ENCODE data around the gene NBEA.
"Not testable (repeated sequence)": the region's sequence is repeated elsewhere in the genome, so short reads cannot be mapped to it uniquely, and the experiment has no call there.

NBEA gene

GRCh38 chr13:34959489-34959888 lies 17.4 kb downstream of the NBEA start:
- DNase-seq (ENCODE audit: low spot score) = no peak

DNA sequence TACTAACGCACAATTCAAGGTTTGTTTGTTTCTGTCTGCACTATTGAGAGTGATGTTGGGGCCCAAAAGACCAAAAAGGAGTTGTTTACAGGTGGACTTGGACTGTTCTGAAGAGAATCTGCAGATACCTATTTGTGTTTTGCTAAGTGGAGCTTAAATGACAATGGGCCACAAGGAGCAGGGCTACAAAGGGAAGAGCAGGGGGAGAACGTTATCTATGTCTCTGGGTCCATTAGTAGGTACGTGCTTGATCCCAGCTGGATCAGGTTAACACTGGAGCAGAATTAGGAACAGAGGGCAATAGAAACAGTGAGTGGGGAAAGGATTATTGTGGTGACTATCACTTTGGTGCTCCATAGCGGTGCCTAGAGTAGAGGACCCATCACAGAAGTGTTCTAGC lies 22.5 kb downstream of the NBEA start:
- no peak for DNase-seq (ENCODE audit: low spot score)

DNA sequence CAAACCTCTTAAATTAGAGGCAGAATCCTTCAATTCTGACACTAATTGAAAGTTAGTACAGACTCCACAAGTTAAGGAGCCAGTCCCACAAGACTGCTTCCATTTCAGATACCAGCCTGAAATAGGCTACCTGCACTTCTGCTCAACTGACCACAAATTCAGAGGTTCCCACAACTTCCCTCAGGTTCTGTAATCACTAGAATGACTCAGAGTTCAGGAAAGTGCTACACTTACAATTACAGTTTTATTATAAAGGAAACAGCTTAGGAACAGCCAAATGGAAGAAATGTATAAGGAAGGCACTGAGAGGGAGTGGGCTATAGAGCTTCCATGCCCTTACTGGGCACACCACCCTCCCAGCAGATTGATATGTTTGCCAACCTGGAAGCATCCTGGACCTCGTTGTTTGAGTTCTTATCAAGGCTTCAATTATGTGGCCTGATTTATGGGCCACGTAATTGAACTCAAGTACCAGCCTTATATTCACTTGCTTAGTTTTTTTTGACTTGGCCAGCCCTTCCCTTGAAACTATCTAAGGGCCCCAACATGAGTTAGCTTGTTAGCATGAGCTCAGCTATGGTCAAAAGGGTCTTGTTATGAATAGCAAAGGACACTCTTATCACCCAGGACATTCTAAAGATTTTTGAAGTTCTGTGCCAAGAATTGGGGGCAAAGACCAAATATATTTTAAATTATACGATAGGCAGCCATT lies 25.9 kb downstream of the NBEA start:
- DNase-seq (ENCODE audit: low spot score) = no peak

DNA sequence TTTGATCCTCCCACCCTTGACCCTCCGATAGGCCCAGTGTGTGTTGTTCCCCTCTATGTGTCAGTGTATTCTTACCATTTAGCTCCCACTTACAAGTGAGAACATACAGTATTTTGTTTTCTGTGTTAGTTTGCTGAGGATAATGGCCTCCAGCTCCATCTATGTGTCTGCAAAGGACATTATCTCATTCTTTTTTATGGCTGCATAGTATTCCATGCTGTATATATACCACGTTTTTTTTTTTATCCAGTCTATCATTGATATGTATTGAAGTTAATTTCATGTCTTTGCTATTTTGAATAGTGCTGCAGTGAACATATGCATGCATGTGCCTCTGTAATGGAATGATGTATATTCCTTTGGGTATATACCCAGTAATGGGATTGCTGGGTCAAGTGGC lies 27.5 kb downstream of the NBEA start:
- DNase-seq (ENCODE audit: low spot score) = not testable (repeated sequence)

- DNase-seq (ENCODE audit: low spot score) = no peak
Observed at GRCh38 chr13:34970961-34971360, 28.9 kb downstream of the NBEA start.

- no peak for DNase-seq (ENCODE audit: low spot score)
Observed at GRCh38 chr13:34971473-34971872, 29.4 kb downstream of the NBEA start.

GRCh38 chr13:34985199-34985598 lies 43.1 kb downstream of the NBEA start:
- DNase-seq (ENCODE audit: low spot score) = not testable (repeated sequence)

- no peak for DNase-seq (ENCODE audit: low spot score)
Observed at GRCh38 chr13:34988330-34988791, 46.3 kb downstream of the NBEA start.

DNA sequence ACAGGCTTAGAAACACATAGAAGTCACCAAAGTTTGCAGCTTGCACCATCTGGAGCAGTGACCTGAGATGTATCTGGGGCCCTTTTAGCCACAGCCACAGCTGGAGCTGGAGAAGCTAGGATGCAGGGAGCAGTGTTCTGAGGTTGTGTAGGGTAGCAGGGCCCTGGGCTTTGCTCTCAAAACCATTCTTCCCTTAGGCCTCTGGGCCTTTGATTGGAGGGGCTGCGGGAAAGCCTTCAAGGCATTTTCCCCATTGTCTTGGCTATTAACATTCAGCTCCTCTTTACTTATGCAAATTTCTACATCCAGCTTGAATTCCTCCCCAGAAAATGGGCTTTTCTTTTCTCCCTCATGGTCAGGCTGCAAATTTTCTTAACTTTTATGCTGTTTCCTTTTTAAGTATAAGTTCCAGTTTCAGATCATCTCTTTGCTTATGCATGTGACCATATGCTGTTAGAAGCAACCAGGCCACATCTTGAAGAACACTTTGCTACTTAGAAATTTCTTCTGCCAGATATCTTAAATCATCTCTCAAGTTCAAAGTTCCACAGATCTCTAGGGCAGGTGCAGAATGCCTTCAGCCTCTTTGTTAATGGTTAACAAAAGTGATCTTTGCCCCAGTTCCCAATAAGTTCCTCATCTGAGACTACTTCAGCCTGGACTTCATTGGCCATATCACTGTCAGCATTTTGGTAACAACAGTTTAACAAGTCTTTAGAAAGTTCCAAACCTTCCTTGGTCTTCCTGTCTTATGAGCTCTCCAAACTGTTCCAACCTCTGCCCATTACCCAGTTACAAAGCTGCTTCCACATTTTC lies 48.5 kb downstream of the NBEA start:
- no peak for DNase-seq (ENCODE audit: low spot score)

- no peak for DNase-seq (ENCODE audit: low spot score)
Observed at GRCh38 chr13:34993470-34993869, 51.4 kb downstream of the NBEA start.

DNA sequence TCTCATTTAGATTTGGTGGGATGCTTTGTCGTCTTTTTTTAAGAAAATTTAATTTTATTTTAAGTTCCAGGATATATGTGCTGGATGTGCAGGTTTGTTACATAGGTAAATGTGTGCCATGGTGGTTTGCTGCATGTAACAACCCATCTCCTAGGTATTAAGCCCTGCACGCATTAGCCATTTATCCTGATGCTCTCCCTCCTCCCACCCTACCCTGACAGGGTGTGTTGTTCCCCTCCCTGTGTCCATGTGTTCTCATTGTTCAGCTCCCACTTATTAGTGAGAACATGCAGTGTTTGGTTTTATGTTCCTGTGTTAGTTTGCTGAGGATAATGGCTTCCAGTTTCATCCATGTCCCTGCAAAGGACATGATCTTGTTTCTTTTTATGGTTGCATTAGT lies 61.7 kb downstream of the NBEA start:
- not testable (repeated sequence) for DNase-seq (ENCODE audit: low spot score)

- DNase-seq (ENCODE audit: low spot score) = no peak
Observed at GRCh38 chr13:35005051-35005450, 63.0 kb downstream of the NBEA start.

- DNase-seq (ENCODE audit: low spot score) = no peak
Observed at GRCh38 chr13:35014606-35015213, 72.6 kb downstream of the NBEA start.

GRCh38 chr13:35016362-35017112 lies 74.5 kb downstream of the NBEA start:
- DNase-seq (ENCODE audit: low spot score) = no peak

- no peak for DNase-seq (ENCODE audit: low spot score)
Observed at GRCh38 chr13:35025314-35025713, 83.2 kb downstream of the NBEA start.

DNA sequence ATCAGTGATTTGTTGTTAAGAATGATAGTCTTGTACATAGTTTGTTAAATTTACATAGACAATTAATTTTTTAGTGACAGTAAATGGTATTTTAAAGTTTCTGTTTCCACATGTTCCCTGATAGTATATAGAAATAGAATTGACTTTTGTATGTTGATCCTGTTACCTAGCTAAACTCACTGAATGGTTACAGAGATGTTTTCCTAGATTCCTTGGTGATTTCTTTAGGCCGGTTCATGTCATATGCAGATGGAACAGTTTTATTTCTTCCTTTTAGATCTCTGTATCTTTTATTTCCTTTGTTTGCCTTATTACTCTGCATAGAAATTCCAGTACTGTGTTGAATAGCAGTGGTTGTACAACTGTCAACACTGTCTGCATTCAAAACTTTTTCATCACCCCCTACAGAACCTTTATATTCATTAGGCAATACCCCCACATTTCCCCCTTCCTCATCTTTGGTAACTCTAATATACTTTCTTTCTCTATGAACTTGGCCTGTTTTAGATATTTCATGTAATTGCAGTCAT lies 86.3 kb downstream of the NBEA start:
- DNase-seq (ENCODE audit: low spot score) = no peak

DNA sequence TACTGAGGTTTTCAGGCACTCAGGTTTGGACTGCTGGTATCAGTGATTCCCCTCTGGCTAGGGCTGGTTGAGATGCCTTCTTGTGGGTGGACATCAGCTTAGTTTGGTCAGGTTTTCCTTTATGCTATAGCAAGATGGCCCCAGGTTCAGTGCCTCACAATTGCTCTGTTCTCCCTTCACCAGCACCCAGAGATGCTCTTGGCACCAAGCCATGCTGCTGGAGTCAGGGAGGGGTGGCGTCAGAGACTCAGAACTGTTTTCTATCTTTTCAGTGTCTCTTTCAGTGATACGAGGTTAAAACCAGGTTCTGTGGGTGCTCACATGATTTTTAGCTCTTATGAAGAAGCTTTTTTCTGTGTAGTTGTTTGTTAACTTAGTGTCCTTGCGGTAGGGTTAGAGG lies 96.9 kb downstream of the NBEA start:
- DNase-seq (ENCODE audit: low spot score) = no peak

- no peak for DNase-seq (ENCODE audit: low spot score)
Observed at GRCh38 chr13:35046587-35046986, 104.5 kb downstream of the NBEA start.

DNA sequence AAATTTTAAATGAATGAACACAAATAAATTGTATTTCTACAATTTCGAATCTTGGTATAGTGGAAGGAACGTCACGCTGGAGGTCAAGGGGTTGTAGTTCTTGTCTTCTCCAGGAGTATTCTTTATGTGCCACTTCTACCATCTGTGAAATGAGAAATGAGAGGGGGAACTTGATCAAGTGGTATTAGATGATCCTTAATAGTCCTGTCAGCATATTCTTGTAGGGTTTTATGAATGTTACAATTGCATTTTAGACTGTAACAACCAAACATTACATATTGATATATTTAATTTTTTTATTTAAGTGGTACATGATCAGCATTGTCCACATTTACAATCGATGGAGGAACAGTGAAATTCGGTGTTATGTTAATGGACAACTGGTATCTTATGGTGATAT lies 113.6 kb downstream of the NBEA start:
- no peak for DNase-seq (ENCODE audit: low spot score)

GRCh38 chr13:35057858-35058257 lies 115.8 kb downstream of the NBEA start:
- DNase-seq (ENCODE audit: low spot score) = no peak

- DNase-seq (ENCODE audit: low spot score) = not testable (repeated sequence)
Observed at GRCh38 chr13:35058585-35058984, 116.5 kb downstream of the NBEA start.

- DNase-seq (ENCODE audit: low spot score) = no peak
Observed at GRCh38 chr13:35086667-35087066, 144.6 kb downstream of the NBEA start.
